Hematopoietic multipotent progenitor cell treated with erythropoietin and hydrocortisone succinate and interleukin-3 and kit ligand, for 15 days (in vitro differentiated cells): ENCODE data around the gene JDP2.
A peak's percentile ranks its signal among the peaks of the same experiment; 100 is the strongest.

ENCODE experiments used
- DNase-seq: peaks from one replicate; pipeline ENCODE4 v3.0.0-alpha.2; 2015; ENCODE audit warnings: low spot score

The JDP2 gene

GRCh38 chr14:75514673-75515628 lies 87.1 kb downstream of the JDP2 start:
- DNase-seq: no peak

GRCh38 chr14:75515629-75515996 lies 87.8 kb downstream of the JDP2 start:
- DNase-seq: no peak

- DNase-seq: peak; percentile 9
Measured at GRCh38 chr14:75518625-75519024, 90.8 kb downstream of the JDP2 start.

- DNase-seq: no peak
Measured at GRCh38 chr14:75519394-75519793, 91.6 kb downstream of the JDP2 start.

GRCh38 chr14:75519826-75520728 lies 92.3 kb downstream of the JDP2 start:
- DNase-seq: no peak

- DNase-seq: no peak
Measured at GRCh38 chr14:75520852-75521251, 93.0 kb downstream of the JDP2 start.

- DNase-seq: no peak
Measured at GRCh38 chr14:75521415-75522199, 93.8 kb downstream of the JDP2 start.

GRCh38 chr14:75522224-75522982 lies 94.6 kb downstream of the JDP2 start, which contains the start of gene BATF:
BATF (plus strand) TSS chr14:75522469; CDS start chr14:75522683, 214 bp downstream.
- DNase-seq: no peak

- no peak for DNase-seq
Measured at GRCh38 chr14:75522983-75523318, 95.1 kb downstream of the JDP2 start.
